Measurements from ENCODE around the gene KIF18A. TPM values are rescaled to one million over a fixed set of nuclear protein-coding genes. Genes with fewer than 3 reads are reported as not detected.

KIF18A gene
- total RNA-seq, 2 experiments from 2014 or later, result 36.4 to 42.3 TPM

DNA sequence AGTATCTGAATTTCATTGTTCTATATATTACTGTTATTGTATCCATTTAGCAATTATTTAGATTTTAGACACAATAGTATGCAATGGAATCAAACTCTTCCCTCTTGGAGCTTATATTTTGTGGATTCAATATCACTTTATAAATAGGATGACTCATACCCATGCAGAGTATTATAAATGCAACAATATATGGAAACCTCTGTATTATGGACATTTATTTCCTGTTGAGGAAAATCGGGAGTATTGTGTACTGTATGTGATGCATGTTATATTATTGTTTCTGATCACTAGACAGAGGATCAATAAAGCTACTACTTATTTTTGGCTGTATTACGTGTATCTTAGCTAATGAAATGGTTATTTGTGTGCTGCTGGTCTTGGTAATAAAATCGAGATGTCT, 1.0 kb upstream of the KIF18A start:
- Histone ChIP-seq H3K4me1 (ENCODE audit: insufficient read depth, low read length, poor library complexity, severe bottlenecking) (peaks cover 40% of the 10 kb centered on the region), H3K4me2 (ENCODE audit: low read length) (peak overlapping the region; percentile 72), H3K79me2 (ENCODE audit: insufficient read depth, low read depth, low read length) (peaks cover 80% of the 10 kb centered on the region), H3K9me2 (ENCODE audit: insufficient read depth, low read length) (no peaks in the 10 kb centered on the region), H2AFZ (ENCODE audit: low read length) (peak overlapping the region; percentile 75; the same call in 1 of the 2 replicates), H3K36me3 (ENCODE audit: insufficient read depth, low read length) (peaks cover 6% of the 10 kb centered on the region; the same call in 1 of the 2 replicates), H3K9me3 (ENCODE audit: low read length) (no peaks in the 10 kb centered on the region), H3K27ac (ENCODE audit: low read depth, low read length, poor library complexity, severe bottlenecking) (peak overlapping the region; percentile 81), H4K20me1 (ENCODE audit: insufficient read depth, low read length) (peaks cover 24% of the 10 kb centered on the region), H3K4me3 (ENCODE audit: low read depth, low read length, poor library complexity, severe bottlenecking) (peak overlapping the region; percentile 93)
- ChIA-PET POLR2A (interaction anchor here (0.6 to 5.8 kb wide), 5 partner anchors 10 to 55 kb away, joined by 3 to 38 read pairs (median 4); no protein-coding TSS in a partner anchor), CTCF (ENCODE audit: unreplicated experiment) (no interaction called here)
- intact Hi-C loops (cut with micrococcal nuclease; ENCODE audit: unreplicated experiment), result loop anchor here (2.0 to 5.0 kb wide), 2 partner anchors 602 to 1197 kb away; partner anchors contain the start of gene LIN7C
- no TSS peak for BruUV-seq (replicated peaks)
- TF ChIP-seq, protein P1, sequence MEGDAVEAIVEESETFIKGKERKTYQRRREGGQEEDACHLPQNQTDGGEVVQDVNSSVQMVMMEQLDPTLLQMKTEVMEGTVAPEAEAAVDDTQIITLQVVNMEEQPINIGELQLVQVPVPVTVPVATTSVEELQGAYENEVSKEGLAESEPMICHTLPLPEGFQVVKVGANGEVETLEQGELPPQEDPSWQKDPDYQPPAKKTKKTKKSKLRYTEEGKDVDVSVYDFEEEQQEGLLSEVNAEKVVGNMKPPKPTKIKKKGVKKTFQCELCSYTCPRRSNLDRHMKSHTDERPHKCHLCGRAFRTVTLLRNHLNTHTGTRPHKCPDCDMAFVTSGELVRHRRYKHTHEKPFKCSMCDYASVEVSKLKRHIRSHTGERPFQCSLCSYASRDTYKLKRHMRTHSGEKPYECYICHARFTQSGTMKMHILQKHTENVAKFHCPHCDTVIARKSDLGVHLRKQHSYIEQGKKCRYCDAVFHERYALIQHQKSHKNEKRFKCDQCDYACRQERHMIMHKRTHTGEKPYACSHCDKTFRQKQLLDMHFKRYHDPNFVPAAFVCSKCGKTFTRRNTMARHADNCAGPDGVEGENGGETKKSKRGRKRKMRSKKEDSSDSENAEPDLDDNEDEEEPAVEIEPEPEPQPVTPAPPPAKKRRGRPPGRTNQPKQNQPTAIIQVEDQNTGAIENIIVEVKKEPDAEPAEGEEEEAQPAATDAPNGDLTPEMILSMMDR (conservative IDR thresholded peaks at IDR 0.05; ENCODE audit: low read length), result no peak
- TF ChIP-seq EZH2phosphoT487 (IDR thresholded peaks at IDR 0.05; ENCODE audit: borderline replicate concordance, low read depth, low read length), result no peak
- no peak for DNase-seq (ENCODE audit: low spot score)

- Histone ChIP-seq H3K4me3 (ENCODE audit: low read depth, low read length, poor library complexity, severe bottlenecking) (peak overlapping the region; percentile 93), H3K36me3 (ENCODE audit: insufficient read depth, low read length) (peaks cover 12% of the 10 kb centered on the region), H3K79me2 (ENCODE audit: insufficient read depth, low read depth, low read length) (peaks cover 92% of the 10 kb centered on the region), H3K4me1 (ENCODE audit: insufficient read depth, low read length, poor library complexity, severe bottlenecking) (peaks cover 40% of the 10 kb centered on the region), H3K9me2 (ENCODE audit: insufficient read depth, low read length) (no peaks in the 10 kb centered on the region), H3K4me2 (ENCODE audit: low read length) (peak overlapping the region; percentile 86), H3K9me3 (ENCODE audit: low read length) (no peaks in the 10 kb centered on the region), H3K27ac (ENCODE audit: low read depth, low read length, poor library complexity, severe bottlenecking) (peak overlapping the region; percentile 82), H4K20me1 (ENCODE audit: insufficient read depth, low read length) (peaks cover 40% of the 10 kb centered on the region), H2AFZ (ENCODE audit: low read length) (peak overlapping the region; percentile 48)
- peak; percentile 36 for DNase-seq (ENCODE audit: low spot score)
- POLR2A ChIA-PET, result interaction anchor here (0.6 to 5.8 kb wide), 15 partner anchors 9 to 203 kb away, joined by 3 to 38 read pairs (median 4); no protein-coding TSS in a partner anchor
- intact Hi-C loops (cut with micrococcal nuclease; ENCODE audit: unreplicated experiment), result loop anchor here (5.0 kb wide), 1 partner anchor 1195 kb away; no protein-coding TSS in a partner anchor
- TF ChIP-seq, protein P1 (conservative IDR thresholded peaks at IDR 0.05; ENCODE audit: low read length), result no peak
- TF ChIP-seq EZH2phosphoT487 (IDR thresholded peaks at IDR 0.05; ENCODE audit: borderline replicate concordance, low read depth, low read length), result no peak
- CTCF ChIA-PET (ENCODE audit: unreplicated experiment), result interaction anchor here (0.7 kb wide), 1 partner anchor 9 kb away, joined by 3 read pairs; no protein-coding TSS in a partner anchor
- BruUV-seq (replicated peaks), result no TSS peak
These were observed 686 bp downstream of the KIF18A start for GRCh38 chr11:28107191-28107749.
